Measurements from ENCODE around the gene INPP5A. TPM values are rescaled to one million over a fixed set of nuclear protein-coding genes. Genes with fewer than 3 reads are reported as not detected.

The INPP5A gene
- total RNA-seq, 1 experiment from 2014 or later = 12.3 TPM

GRCh38 chr10:132521041-132521465 is 16.5 kb upstream of the INPP5A start:
- no peak overlapping the region for H3K4me3 ChIP-seq (replicated peaks in 1 of 2; ENCODE audit: low read depth in 1 of 2, low read length in 2 of 2)
- no peaks in the 10 kb centered on the region for H3K9me2 ChIP-seq (ENCODE audit: insufficient read depth)
- ChIA-PET CTCF (no interaction called here), RAD21 (ENCODE audit: low non-redundant PET in 1 of 2, low total read pairs in 2 of 2, uncharacterized antibody in 2 of 2, unreplicated experiment in 2 of 2) (no interaction called here), POLR2A (no interaction called here)
- ATAC-seq (no peak), DNase-seq (ENCODE audit: low read depth, low spot score) (no peak)
- no TSS peak for BruUV-seq (replicated peaks)
- H3K36me3 ChIP-seq (ENCODE audit: control insufficient read depth in 1 of 2, insufficient read depth in 2 of 2, low read length in 2 of 2) = no peaks in the 10 kb centered on the region
- H3K4me2 ChIP-seq (ENCODE audit: low read length) = no peak overlapping the region
- no peaks in the 10 kb centered on the region for H3K9me3 ChIP-seq (ENCODE audit: control insufficient read depth in 1 of 2, insufficient read depth in 1 of 2, low read depth in 1 of 2, low read length in 2 of 2)
- no peak overlapping the region for H2AFZ ChIP-seq (ENCODE audit: low read depth, low read length, poor library complexity, severe bottlenecking)
- H3K27ac ChIP-seq (ENCODE audit: low read depth, low read length) = no peak overlapping the region
- no peaks in the 10 kb centered on the region for H3K79me2 ChIP-seq (ENCODE audit: insufficient read depth, low read length)
- TF ChIP-seq SP1 (IDR thresholded peaks at IDR 0.05; ENCODE audit: low read depth) (no peak), SIN3A (IDR thresholded peaks at IDR 0.05; ENCODE audit: low read depth) (no peak), CTCF (IDR thresholded peaks at IDR 0.05 in 2 of 3, conservative IDR thresholded peaks at IDR 0.05 in 1 of 3; ENCODE audit: borderline replicate concordance in 1 of 3, insufficient read depth in 1 of 3, low read depth in 2 of 3, low read length in 2 of 3) (no peak), ELF1 (IDR thresholded peaks at IDR 0.05; ENCODE audit: borderline replicate concordance, low read depth) (no peak)
- H4K20me1 ChIP-seq (ENCODE audit: insufficient read depth) = no peaks in the 10 kb centered on the region
- intact Hi-C loops (cut with micrococcal nuclease) = no loop called here
- H3K27me3 ChIP-seq (ENCODE audit: insufficient read depth, low read length) = no peaks in the 10 kb centered on the region
- peaks cover 24 to 35% of the 10 kb centered on the region in 2 experiments for H3K4me1 ChIP-seq (ENCODE audit: control insufficient read depth in 1 of 2, insufficient read depth in 2 of 2, low read length in 2 of 2)
- no peak overlapping the region for H3K9ac ChIP-seq (ENCODE audit: low read length)

DNA sequence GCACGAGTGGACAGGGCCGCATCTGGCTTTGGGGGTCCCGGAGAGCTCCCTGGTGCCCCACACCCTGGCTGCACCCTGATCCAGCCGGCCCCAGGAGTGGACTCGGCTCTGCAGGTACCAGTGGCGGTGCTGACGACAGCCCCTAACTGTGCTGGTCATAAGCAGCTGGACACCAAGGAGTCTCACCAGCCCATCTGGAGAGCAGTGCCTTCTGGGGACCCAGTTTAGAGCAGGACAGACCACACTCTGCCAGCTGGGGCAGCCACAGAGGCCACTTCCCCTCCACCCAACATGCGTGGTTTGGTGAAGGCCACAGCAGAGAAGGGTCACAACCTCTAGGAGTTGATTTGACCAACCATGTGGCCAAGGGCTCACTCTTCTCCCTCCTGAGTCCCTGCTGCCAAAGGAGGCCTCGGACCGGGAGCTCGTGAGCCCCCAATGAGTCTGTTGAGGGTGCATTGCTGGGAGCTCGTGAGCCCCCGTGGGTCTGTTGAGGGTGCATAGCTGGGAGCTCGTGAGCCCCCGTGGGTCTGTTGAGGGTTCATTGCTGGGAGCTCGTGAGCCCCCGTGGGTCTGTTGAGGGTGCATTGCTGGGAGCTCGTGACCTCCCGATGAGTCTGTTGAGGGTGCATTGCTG is 16.0 kb upstream of the INPP5A start:
- ChIA-PET POLR2A (no interaction called here), RAD21 (ENCODE audit: low non-redundant PET in 1 of 2, low total read pairs in 2 of 2, uncharacterized antibody in 2 of 2, unreplicated experiment in 2 of 2) (no interaction called here), CTCF (no interaction called here)
- no peaks in the 10 kb centered on the region for H3K9me3 ChIP-seq (ENCODE audit: control insufficient read depth in 1 of 2, insufficient read depth in 1 of 2, low read depth in 1 of 2, low read length in 2 of 2)
- H3K9me2 ChIP-seq (ENCODE audit: insufficient read depth) = no peaks in the 10 kb centered on the region
- intact Hi-C loops (cut with micrococcal nuclease) = no loop called here
- H3K9ac ChIP-seq (ENCODE audit: low read length) = no peak overlapping the region
- H3K4me1 ChIP-seq (ENCODE audit: control insufficient read depth in 1 of 2, insufficient read depth in 2 of 2, low read length in 2 of 2) = peaks cover 19 to 30% of the 10 kb centered on the region in 2 experiments
- no peak for DNase-seq (ENCODE audit: low read depth, low spot score)
- no peaks in the 10 kb centered on the region for H4K20me1 ChIP-seq (ENCODE audit: insufficient read depth)
- no peaks in the 10 kb centered on the region for H3K36me3 ChIP-seq (ENCODE audit: control insufficient read depth in 1 of 2, insufficient read depth in 2 of 2, low read length in 2 of 2)
- no peak overlapping the region for H3K4me2 ChIP-seq (ENCODE audit: low read length)
- no peak for ATAC-seq
- no peak overlapping the region for H2AFZ ChIP-seq (ENCODE audit: low read depth, low read length, poor library complexity, severe bottlenecking)
- H3K4me3 ChIP-seq (replicated peaks in 1 of 2; ENCODE audit: low read depth in 1 of 2, low read length in 2 of 2) = no peak overlapping the region
- H3K27me3 ChIP-seq (ENCODE audit: insufficient read depth, low read length) = no peaks in the 10 kb centered on the region
- no peaks in the 10 kb centered on the region for H3K79me2 ChIP-seq (ENCODE audit: insufficient read depth, low read length)
- no TSS peak for BruUV-seq (replicated peaks)
- H3K27ac ChIP-seq (ENCODE audit: low read depth, low read length) = no peak overlapping the region
- TF ChIP-seq POLR2AphosphoS5 (IDR thresholded peaks at IDR 0.05; ENCODE audit: low read depth, low read length) (no peak), ZFX (IDR thresholded peaks at IDR 0.05) (no peak), CTCF (IDR thresholded peaks at IDR 0.05 in 2 of 3, conservative IDR thresholded peaks at IDR 0.05 in 1 of 3; ENCODE audit: borderline replicate concordance in 1 of 3, insufficient read depth in 1 of 3, low read depth in 2 of 3, low read length in 2 of 3) (no peak)
- TF ChIP-seq, protein P1, sequence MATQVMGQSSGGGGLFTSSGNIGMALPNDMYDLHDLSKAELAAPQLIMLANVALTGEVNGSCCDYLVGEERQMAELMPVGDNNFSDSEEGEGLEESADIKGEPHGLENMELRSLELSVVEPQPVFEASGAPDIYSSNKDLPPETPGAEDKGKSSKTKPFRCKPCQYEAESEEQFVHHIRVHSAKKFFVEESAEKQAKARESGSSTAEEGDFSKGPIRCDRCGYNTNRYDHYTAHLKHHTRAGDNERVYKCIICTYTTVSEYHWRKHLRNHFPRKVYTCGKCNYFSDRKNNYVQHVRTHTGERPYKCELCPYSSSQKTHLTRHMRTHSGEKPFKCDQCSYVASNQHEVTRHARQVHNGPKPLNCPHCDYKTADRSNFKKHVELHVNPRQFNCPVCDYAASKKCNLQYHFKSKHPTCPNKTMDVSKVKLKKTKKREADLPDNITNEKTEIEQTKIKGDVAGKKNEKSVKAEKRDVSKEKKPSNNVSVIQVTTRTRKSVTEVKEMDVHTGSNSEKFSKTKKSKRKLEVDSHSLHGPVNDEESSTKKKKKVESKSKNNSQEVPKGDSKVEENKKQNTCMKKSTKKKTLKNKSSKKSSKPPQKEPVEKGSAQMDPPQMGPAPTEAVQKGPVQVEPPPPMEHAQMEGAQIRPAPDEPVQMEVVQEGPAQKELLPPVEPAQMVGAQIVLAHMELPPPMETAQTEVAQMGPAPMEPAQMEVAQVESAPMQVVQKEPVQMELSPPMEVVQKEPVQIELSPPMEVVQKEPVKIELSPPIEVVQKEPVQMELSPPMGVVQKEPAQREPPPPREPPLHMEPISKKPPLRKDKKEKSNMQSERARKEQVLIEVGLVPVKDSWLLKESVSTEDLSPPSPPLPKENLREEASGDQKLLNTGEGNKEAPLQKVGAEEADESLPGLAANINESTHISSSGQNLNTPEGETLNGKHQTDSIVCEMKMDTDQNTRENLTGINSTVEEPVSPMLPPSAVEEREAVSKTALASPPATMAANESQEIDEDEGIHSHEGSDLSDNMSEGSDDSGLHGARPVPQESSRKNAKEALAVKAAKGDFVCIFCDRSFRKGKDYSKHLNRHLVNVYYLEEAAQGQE (IDR thresholded peaks at IDR 0.05; ENCODE audit: low read depth) = no peak
- TF ChIP-seq, protein P2, sequence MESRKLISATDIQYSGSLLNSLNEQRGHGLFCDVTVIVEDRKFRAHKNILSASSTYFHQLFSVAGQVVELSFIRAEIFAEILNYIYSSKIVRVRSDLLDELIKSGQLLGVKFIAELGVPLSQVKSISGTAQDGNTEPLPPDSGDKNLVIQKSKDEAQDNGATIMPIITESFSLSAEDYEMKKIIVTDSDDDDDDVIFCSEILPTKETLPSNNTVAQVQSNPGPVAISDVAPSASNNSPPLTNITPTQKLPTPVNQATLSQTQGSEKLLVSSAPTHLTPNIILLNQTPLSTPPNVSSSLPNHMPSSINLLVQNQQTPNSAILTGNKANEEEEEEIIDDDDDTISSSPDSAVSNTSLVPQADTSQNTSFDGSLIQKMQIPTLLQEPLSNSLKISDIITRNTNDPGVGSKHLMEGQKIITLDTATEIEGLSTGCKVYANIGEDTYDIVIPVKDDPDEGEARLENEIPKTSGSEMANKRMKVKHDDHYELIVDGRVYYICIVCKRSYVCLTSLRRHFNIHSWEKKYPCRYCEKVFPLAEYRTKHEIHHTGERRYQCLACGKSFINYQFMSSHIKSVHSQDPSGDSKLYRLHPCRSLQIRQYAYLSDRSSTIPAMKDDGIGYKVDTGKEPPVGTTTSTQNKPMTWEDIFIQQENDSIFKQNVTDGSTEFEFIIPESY (IDR thresholded peaks at IDR 0.05; ENCODE audit: extremely low read depth, insufficient replicate concordance, low read length) = no peak
